Measurements from ENCODE around the gene PNMA8C.

Gene PNMA8C

DNA sequence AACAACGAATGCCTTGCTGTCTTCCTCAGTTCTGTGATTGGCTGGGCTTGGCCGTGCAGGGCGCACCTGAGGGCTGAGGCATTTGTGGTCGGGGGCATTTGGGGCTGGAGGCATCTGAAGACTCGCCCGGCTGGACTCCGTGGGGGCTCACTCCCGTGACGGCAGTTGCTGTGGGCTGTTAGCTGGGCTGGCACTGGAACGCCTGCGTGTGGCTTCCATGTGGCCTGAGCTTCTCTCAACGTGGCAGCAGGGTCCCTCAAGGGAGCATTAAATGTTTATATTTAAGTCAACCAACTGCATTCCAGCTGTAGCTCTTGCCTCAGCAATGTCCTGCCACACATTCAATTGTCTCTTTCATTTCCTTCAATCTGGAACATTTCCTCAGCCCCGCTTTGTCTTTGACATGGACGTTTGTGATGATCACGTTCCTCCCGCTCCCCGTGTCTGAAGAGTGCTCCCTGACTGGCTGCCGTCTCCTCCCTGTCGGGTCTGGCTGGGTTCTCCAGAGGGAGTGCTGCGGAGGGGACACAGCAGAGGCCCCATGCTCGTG is 36.4 kb downstream of the PNMA8C start:
- TF ChIP-seq ZFP30 (CRISPR knock-in tag; IDR thresholded peaks at IDR 0.05) (no peak), ZNF565 (CRISPR knock-in tag; conservative IDR thresholded peaks at IDR 0.05; ENCODE audit: low read depth) (no peak), CSDC2 (CRISPR knock-in tag; IDR thresholded peaks at IDR 0.05) (no peak), BACH2 (CRISPR knock-in tag; IDR thresholded peaks at IDR 0.05; ENCODE audit: borderline replicate concordance) (no peak), SNAI2 (CRISPR knock-in tag; IDR thresholded peaks at IDR 0.05) (no peak), ZC3H10 (CRISPR knock-in tag; IDR thresholded peaks at IDR 0.05) (no peak), ZNF8 (CRISPR knock-in tag; IDR thresholded peaks at IDR 0.05) (no peak), ISL1 (CRISPR knock-in tag; IDR thresholded peaks at IDR 0.05) (no peak), TOX (CRISPR knock-in tag; IDR thresholded peaks at IDR 0.05; ENCODE audit: borderline replicate concordance) (no peak), RARB (CRISPR knock-in tag; IDR thresholded peaks at IDR 0.05) (no peak), ARNTL (CRISPR knock-in tag; IDR thresholded peaks at IDR 0.05; ENCODE audit: borderline replicate concordance, low read depth) (no peak), ESRRG (CRISPR knock-in tag; IDR thresholded peaks at IDR 0.05) (no peak), ZNF70 (CRISPR knock-in tag; IDR thresholded peaks at IDR 0.05) (no peak)
- TF ChIP-seq, protein P1, sequence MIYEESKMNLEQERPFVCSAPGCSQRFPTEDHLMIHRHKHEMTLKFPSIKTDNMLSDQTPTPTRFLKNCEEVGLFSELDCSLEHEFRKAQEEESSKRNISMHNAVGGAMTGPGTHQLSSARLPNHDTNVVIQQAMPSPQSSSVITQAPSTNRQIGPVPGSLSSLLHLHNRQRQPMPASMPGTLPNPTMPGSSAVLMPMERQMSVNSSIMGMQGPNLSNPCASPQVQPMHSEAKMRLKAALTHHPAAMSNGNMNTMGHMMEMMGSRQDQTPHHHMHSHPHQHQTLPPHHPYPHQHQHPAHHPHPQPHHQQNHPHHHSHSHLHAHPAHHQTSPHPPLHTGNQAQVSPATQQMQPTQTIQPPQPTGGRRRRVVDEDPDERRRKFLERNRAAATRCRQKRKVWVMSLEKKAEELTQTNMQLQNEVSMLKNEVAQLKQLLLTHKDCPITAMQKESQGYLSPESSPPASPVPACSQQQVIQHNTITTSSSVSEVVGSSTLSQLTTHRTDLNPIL (CRISPR knock-in tag; IDR thresholded peaks at IDR 0.05; ENCODE audit: low read depth): no peak
- TF ChIP-seq, protein P2, sequence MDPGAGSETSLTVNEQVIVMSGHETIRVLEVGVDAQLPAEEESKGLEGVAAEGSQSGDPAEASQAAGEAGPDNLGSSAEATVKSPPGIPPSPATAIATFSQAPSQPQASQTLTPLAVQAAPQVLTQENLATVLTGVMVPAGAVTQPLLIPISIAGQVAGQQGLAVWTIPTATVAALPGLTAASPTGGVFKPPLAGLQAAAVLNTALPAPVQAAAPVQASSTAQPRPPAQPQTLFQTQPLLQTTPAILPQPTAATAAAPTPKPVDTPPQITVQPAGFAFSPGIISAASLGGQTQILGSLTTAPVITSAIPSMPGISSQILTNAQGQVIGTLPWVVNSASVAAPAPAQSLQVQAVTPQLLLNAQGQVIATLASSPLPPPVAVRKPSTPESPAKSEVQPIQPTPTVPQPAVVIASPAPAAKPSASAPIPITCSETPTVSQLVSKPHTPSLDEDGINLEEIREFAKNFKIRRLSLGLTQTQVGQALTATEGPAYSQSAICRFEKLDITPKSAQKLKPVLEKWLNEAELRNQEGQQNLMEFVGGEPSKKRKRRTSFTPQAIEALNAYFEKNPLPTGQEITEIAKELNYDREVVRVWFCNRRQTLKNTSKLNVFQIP (CRISPR knock-in tag; IDR thresholded peaks at IDR 0.05; ENCODE audit: borderline replicate concordance, low read depth): no peak
- TF ChIP-seq, protein P3, sequence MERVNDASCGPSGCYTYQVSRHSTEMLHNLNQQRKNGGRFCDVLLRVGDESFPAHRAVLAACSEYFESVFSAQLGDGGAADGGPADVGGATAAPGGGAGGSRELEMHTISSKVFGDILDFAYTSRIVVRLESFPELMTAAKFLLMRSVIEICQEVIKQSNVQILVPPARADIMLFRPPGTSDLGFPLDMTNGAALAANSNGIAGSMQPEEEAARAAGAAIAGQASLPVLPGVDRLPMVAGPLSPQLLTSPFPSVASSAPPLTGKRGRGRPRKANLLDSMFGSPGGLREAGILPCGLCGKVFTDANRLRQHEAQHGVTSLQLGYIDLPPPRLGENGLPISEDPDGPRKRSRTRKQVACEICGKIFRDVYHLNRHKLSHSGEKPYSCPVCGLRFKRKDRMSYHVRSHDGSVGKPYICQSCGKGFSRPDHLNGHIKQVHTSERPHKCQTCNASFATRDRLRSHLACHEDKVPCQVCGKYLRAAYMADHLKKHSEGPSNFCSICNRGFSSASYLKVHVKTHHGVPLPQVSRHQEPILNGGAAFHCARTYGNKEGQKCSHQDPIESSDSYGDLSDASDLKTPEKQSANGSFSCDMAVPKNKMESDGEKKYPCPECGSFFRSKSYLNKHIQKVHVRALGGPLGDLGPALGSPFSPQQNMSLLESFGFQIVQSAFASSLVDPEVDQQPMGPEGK (CRISPR knock-in tag; IDR thresholded peaks at IDR 0.05; ENCODE audit: borderline replicate concordance): no peak
- ATAC-seq: no peak

DNA sequence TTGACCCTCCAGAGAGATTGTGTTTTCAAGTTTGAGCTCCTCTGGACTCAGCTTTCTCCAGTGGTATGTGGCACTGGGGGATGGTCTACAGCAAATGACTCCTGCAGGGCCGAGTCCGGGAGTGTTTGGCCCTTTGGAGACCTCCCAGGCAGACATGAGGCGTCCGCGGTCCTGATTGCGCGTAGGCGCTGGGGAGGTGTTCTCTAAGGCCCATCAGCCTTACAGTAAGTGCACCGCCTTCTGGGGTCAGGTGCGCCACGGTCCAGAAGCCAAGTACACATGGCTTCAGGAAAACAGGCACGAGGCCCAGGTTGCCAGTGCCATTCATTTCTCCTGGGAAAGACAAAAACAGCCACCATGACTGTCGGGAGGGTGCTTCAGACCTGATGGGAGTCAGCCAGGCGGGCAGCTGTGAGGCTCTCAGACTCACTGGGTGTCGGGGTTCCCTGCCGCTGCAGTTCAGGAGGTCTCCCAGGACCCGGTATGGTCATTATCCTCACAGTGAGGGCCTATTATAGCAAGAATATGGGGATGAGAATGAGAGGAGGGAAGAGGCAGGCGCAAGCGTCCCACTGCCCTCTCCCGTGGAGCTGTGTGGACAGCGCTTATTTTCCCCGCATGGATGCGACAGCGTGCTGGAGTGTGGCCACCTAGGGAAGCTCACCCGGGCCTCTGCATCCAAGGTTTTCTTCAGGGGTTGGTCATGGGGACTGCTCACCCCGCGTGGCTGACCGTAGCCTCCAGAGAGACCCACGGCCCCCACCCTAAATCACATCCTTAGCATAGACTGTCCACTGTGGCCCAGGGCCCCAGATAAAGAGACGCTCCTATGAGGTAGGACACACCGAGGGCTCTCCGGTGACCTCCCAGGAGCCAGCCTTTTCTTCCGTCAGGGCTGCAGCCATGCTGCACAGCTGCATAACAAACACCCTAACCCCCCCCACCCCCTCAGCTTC is 37.2 kb downstream of the PNMA8C start:
- no peak for ATAC-seq

More for the DNA sequence above, 37.2 kb downstream of the PNMA8C start:
- TF ChIP-seq SNAI2 (CRISPR knock-in tag; IDR thresholded peaks at IDR 0.05) (no peak), ZNF8 (CRISPR knock-in tag; IDR thresholded peaks at IDR 0.05) (no peak), ARNTL (CRISPR knock-in tag; IDR thresholded peaks at IDR 0.05; ENCODE audit: borderline replicate concordance, low read depth) (no peak), ZNF70 (CRISPR knock-in tag; IDR thresholded peaks at IDR 0.05) (no peak), GLIS3 (CRISPR knock-in tag; IDR thresholded peaks at IDR 0.05) (no peak), BACH2 (CRISPR knock-in tag; IDR thresholded peaks at IDR 0.05; ENCODE audit: borderline replicate concordance) (no peak), PPARA (CRISPR knock-in tag; IDR thresholded peaks at IDR 0.05; ENCODE audit: borderline replicate concordance) (no peak), ZFP3 (CRISPR knock-in tag; IDR thresholded peaks at IDR 0.05) (no peak)
- TF ChIP-seq, protein P3 (CRISPR knock-in tag; IDR thresholded peaks at IDR 0.05; ENCODE audit: borderline replicate concordance): no peak
- TF ChIP-seq, protein P4, sequence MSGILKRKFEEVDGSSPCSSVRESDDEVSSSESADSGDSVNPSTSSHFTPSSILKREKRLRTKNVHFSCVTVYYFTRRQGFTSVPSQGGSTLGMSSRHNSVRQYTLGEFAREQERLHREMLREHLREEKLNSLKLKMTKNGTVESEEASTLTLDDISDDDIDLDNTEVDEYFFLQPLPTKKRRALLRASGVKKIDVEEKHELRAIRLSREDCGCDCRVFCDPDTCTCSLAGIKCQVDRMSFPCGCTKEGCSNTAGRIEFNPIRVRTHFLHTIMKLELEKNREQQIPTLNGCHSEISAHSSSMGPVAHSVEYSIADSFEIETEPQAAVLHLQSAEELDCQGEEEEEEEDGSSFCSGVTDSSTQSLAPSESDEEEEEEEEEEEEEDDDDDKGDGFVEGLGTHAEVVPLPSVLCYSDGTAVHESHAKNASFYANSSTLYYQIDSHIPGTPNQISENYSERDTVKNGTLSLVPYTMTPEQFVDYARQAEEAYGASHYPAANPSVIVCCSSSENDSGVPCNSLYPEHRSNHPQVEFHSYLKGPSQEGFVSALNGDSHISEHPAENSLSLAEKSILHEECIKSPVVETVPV (CRISPR knock-in tag; IDR thresholded peaks at IDR 0.05): no peak

Data from SK-N-SH treated with all-trans-retinoic acid at 6 μM for 48 hours (cell line).